HL-60 (cell line): ENCODE measurements around the gene TMEM184A.

ENCODE experiments used
- DNase-seq, 2 experiments: peaks; one replicate each; pipeline ENCODE4 v3.0.0-alpha.2; 2010 to 2020; ENCODE audit warnings: low read depth in 1 of 2, low spot score in 1 of 2
- H3K27ac ChIP-seq: fragments of 250-450 bp; sonication (Bioruptor Pico); replicated peaks from 2 replicates; pipeline ENCODE4 v1.5.1; 2020; ENCODE audit warnings: mild to moderate bottlenecking, moderate library complexity
- H3K27me3 ChIP-seq: fragments of 250-450 bp; sonication (Bioruptor Pico); 2 replicates; pipeline ENCODE4 v1.5.1; 2021; ENCODE audit warnings: mild to moderate bottlenecking, moderate library complexity; ENCODE audit not compliant: insufficient read depth, poor library complexity, severe bottlenecking
- H3K4me3 ChIP-seq: replicated peaks from 2 replicates; pipeline ENCODE4 v1.5.1; 2011; ENCODE audit warnings: mild to moderate bottlenecking, control low read depth, low read length; ENCODE audit not compliant: insufficient read depth
- CTCF ChIP-seq: IDR thresholded peaks from one replicate; pipeline ENCODE4 v1.5.1; 2011; ENCODE audit warnings: low read length, control low read depth, inconsistent platforms; ENCODE audit not compliant: insufficient read depth
- GABPA ChIP-seq: IDR thresholded peaks from 2 replicates; pipeline ENCODE4 v1.6.1; 2012; ENCODE audit warnings: low read depth
- POLR2AphosphoS5 ChIP-seq: IDR thresholded peaks from 2 replicates; pipeline ENCODE4 v1.6.1; 2012; ENCODE audit warnings: low read depth
- SPI1 ChIP-seq: IDR thresholded peaks from 2 replicates; pipeline ENCODE4 v1.6.1; 2012; ENCODE audit warnings: low read depth, mild to moderate bottlenecking, borderline replicate concordance
- TF ChIP-seq, protein P1 (sequence below): IDR thresholded peaks from 2 replicates; pipeline ENCODE4 v1.6.1; 2012; ENCODE audit warnings: low read depth; ENCODE audit not compliant: insufficient replicate concordance

Gene TMEM184A

DNA sequence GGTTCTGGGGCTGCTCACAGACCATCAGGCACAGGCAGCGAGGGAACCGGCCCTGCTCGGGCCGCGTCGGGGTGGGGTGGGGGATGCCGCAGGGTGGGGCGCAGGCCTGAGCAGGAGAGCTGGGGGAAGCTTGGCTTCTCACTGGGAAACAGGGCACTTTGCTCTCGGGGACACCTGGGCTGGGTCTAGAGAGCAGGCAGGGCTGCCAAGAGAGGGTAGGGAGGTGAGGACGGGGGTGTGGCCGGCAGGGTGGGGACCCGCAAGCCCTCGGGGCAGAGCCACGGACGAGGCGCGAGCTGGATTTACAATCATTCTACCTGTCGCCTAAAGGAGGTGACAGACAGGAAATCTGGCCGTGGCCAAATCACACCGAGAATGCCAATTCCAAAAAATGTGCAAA, 62.9 kb downstream of the TMEM184A start:
- Histone ChIP-seq H3K27me3 (no peaks in the 10 kb centered on the region), H3K27ac (no peak overlapping the region), H3K4me3 (no peak overlapping the region)
- TF ChIP-seq, protein P1, sequence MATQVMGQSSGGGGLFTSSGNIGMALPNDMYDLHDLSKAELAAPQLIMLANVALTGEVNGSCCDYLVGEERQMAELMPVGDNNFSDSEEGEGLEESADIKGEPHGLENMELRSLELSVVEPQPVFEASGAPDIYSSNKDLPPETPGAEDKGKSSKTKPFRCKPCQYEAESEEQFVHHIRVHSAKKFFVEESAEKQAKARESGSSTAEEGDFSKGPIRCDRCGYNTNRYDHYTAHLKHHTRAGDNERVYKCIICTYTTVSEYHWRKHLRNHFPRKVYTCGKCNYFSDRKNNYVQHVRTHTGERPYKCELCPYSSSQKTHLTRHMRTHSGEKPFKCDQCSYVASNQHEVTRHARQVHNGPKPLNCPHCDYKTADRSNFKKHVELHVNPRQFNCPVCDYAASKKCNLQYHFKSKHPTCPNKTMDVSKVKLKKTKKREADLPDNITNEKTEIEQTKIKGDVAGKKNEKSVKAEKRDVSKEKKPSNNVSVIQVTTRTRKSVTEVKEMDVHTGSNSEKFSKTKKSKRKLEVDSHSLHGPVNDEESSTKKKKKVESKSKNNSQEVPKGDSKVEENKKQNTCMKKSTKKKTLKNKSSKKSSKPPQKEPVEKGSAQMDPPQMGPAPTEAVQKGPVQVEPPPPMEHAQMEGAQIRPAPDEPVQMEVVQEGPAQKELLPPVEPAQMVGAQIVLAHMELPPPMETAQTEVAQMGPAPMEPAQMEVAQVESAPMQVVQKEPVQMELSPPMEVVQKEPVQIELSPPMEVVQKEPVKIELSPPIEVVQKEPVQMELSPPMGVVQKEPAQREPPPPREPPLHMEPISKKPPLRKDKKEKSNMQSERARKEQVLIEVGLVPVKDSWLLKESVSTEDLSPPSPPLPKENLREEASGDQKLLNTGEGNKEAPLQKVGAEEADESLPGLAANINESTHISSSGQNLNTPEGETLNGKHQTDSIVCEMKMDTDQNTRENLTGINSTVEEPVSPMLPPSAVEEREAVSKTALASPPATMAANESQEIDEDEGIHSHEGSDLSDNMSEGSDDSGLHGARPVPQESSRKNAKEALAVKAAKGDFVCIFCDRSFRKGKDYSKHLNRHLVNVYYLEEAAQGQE, result no peak
- TF ChIP-seq SPI1, result no peak
- TF ChIP-seq GABPA, result no peak
- TF ChIP-seq CTCF, result no peak
- TF ChIP-seq POLR2AphosphoS5, result no peak
- no peak for DNase-seq

DNA sequence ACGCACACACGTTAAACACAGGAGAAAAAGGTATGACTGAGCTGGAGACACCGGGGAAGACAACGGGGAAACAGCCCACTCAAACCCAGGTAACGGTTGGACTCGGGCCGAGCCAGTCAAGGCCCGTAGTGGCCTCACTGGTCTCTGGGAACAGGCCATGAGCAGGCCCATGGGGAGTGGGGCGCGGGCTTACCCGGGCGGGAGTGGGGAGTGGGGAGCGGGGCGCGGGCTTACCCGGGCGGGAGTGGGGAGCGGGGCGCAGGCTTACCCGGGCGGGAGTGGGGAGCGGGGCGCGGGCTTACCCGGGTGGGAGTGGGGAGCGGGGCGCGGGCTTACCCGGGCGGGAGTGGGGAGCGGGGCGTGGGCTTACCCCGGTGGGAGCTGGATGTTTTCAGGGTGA, 63.4 kb downstream of the TMEM184A start:
- TF ChIP-seq POLR2AphosphoS5 (no peak), SPI1 (no peak), GABPA (no peak), CTCF (no peak)
- TF ChIP-seq, protein P1, result no peak
- DNase-seq, result no peak
- Histone ChIP-seq H3K27me3 (no peaks in the 10 kb centered on the region), H3K4me3 (no peak overlapping the region), H3K27ac (no peak overlapping the region)
